OCI-LY7 (cell line): Measurements from ENCODE around the gene LRIG1. TPM values are rescaled to one million over a fixed set of nuclear protein-coding genes. Genes with fewer than 3 reads are reported as not detected.
A peak's percentile ranks its signal among the peaks of the same experiment; 100 is the strongest.

Experiments used
- BruUV-seq: library from RNA; stranded (reverse); fragments of 400-500 nt; replicated peaks from 2 replicates; lab custom pipeline; 2021; lab: Mats Ljungman, UMichigan
- CTCF ChIA-PET: fragments of 300-600 bp; sonication (Branson Sonifier 250); formaldehyde crosslinking; loops from one replicate; lab custom pipeline; 2022; ENCODE audit warnings: antibody characterized with exemption; ENCODE audit not compliant: unreplicated experiment; lab: Charles Lee
- POLR2A ChIA-PET: fragments of 300-600 bp; sonication (Branson Sonifier 250); formaldehyde crosslinking; loops from one replicate; lab custom pipeline; 2022; ENCODE audit warnings: antibody characterized with exemption; lab: Charles Lee
- DNase-seq: peaks from one replicate; pipeline ENCODE4 v3.0.0-alpha.2; 2015; ENCODE audit warnings: low spot score
- H2AFZ ChIP-seq: fragments of 200-600 bp; sonication (generic), shearing (Covaris generic); 2 replicates; pipeline ENCODE4 v1.6.1; 2014; ENCODE audit warnings: mild to moderate bottlenecking, antibody characterized with exemption, low read length, moderate library complexity
- H3K27ac ChIP-seq: fragments of 200-600 bp; sonication (generic); 2 replicates; pipeline ENCODE4 v1.5.1; 2014; ENCODE audit warnings: mixed run types, low read depth, mild to moderate bottlenecking, moderate library complexity, low read length, inconsistent platforms; ENCODE audit not compliant: poor library complexity, severe bottlenecking
- H3K36me3 ChIP-seq: fragments of 200-600 bp; sonication (generic); 2 replicates; pipeline ENCODE4 v1.6.1; 2014; ENCODE audit warnings: mild to moderate bottlenecking, antibody characterized with exemption, low read length, moderate library complexity, mixed read lengths; ENCODE audit not compliant: insufficient read depth
- H3K4me1 ChIP-seq: fragments of 200-600 bp; sonication (generic); 2 replicates; pipeline ENCODE4 v1.5.1; 2014; ENCODE audit warnings: mild to moderate bottlenecking, low read length; ENCODE audit not compliant: insufficient read depth, poor library complexity, severe bottlenecking
- H3K4me2 ChIP-seq: fragments of 200-600 bp; sonication (generic); 2 replicates; pipeline ENCODE4 v1.6.1; 2014; ENCODE audit warnings: mild to moderate bottlenecking, low read length
- H3K4me3 ChIP-seq: fragments of 200-600 bp; sonication (generic); 2 replicates; pipeline ENCODE4 v1.5.1; 2014; ENCODE audit warnings: mild to moderate bottlenecking, low read depth, low read length; ENCODE audit not compliant: poor library complexity, severe bottlenecking
- H3K79me2 ChIP-seq: fragments of 200-600 bp; sonication (generic); 2 replicates; pipeline ENCODE4 v1.6.1; 2016; ENCODE audit warnings: low read depth, mild to moderate bottlenecking, low read length, moderate library complexity, mixed read lengths; ENCODE audit not compliant: insufficient read depth
- H3K9me2 ChIP-seq: fragments of 200-600 bp; sonication (generic); 2 replicates; pipeline ENCODE4 v1.6.1; 2016; ENCODE audit warnings: mild to moderate bottlenecking, low read length, mixed read lengths; ENCODE audit not compliant: insufficient read depth
- H3K9me3 ChIP-seq: fragments of 200-600 bp; sonication (generic); 2 replicates; pipeline ENCODE4 v1.6.1; 2014; ENCODE audit warnings: mild to moderate bottlenecking, mixed run types, low read length, mixed read lengths
- H4K20me1 ChIP-seq: fragments of 200-600 bp; sonication (generic); 2 replicates; pipeline ENCODE4 v1.6.1; 2014; ENCODE audit warnings: mild to moderate bottlenecking, antibody characterized with exemption, low read length, moderate library complexity, mixed read lengths; ENCODE audit not compliant: insufficient read depth
- CTCF ChIP-seq: fragments of 200-600 bp; sonication (generic); conservative IDR thresholded peaks from 2 replicates; pipeline ENCODE4 v1.5.1; 2014; ENCODE audit warnings: mild to moderate bottlenecking, antibody characterized with exemption, low read length, moderate library complexity, mixed read lengths
- EZH2phosphoT487 ChIP-seq: fragments of 200-600 bp; sonication (generic); IDR thresholded peaks from 2 replicates; pipeline ENCODE4 v1.6.1; 2018; ENCODE audit warnings: low read depth, borderline replicate concordance, mild to moderate bottlenecking, mixed run types, antibody characterized with exemption, low read length, moderate library complexity, mixed read lengths
- intact Hi-C: fragments of 100-400 bp; cut with micrococcal nuclease; formaldehyde crosslinking; loops from one replicate; pipeline ENCODE4 v1.10.0; 2022; ENCODE audit not compliant: unreplicated experiment
- total RNA-seq, 2 experiments: library from RNA; depleted of rRNA in 1 of 2; stranded (reverse); fragments of >200 nt in 1 of 2; shearing (Covaris generic) in 1 of 2; gene quantifications; 2 replicates each; pipeline ENCODE4 v1.2.3, GENCODE V29; 2014 to 2022

LRIG1 gene
- total RNA-seq, 2 experiments from 2014 or later = 84.2 to 115 TPM

GRCh38 chr3:66537735-66538134 is 36.9 kb upstream of the LRIG1 start:
- Histone ChIP-seq H4K20me1 (no peaks in the 10 kb centered on the region), H3K9me3 (peaks cover 6% of the 10 kb centered on the region; the same call in 1 of the 2 replicates), H2AFZ (peak overlapping the region; percentile 36; the same call in 1 of the 2 replicates), H3K4me2 (no peak overlapping the region), H3K79me2 (no peaks in the 10 kb centered on the region), H3K4me1 (peaks cover 34% of the 10 kb centered on the region), H3K36me3 (peaks cover 4% of the 10 kb centered on the region; the same call in 1 of the 2 replicates), H3K27ac (no peak overlapping the region), H3K4me3 (no peak overlapping the region), H3K9me2 (no peaks in the 10 kb centered on the region)
- intact Hi-C loops = no loop called here
- no TSS peak for BruUV-seq
- CTCF ChIA-PET = no interaction called here
- TF ChIP-seq CTCF = no peak
- DNase-seq = no peak
- POLR2A ChIA-PET = interaction anchor here (0.9 kb wide), 1 partner anchor 59 kb away, joined by 3 read pairs; no protein-coding TSS in a partner anchor

- no peak for DNase-seq
- Histone ChIP-seq H3K27ac (no peak overlapping the region), H2AFZ (no peak overlapping the region), H3K4me1 (peaks cover 36% of the 10 kb centered on the region), H3K4me2 (no peak overlapping the region), H3K9me2 (no peaks in the 10 kb centered on the region), H3K4me3 (no peak overlapping the region), H3K36me3 (peaks cover 5% of the 10 kb centered on the region; the same call in 1 of the 2 replicates), H4K20me1 (no peaks in the 10 kb centered on the region), H3K9me3 (peaks cover 10% of the 10 kb centered on the region; the same call in 1 of the 2 replicates), H3K79me2 (no peaks in the 10 kb centered on the region)
- no TSS peak for BruUV-seq
- ChIA-PET CTCF (no interaction called here), POLR2A (interaction anchor here (0.8 kb wide), 1 partner anchor 69 kb away, joined by 3 read pairs; no protein-coding TSS in a partner anchor)
- intact Hi-C loops = no loop called here
- TF ChIP-seq CTCF (no peak), EZH2phosphoT487 (no peak)
These were observed 36.0 kb upstream of the LRIG1 start for GRCh38 chr3:66536791-66537190.

- ChIA-PET POLR2A (interaction anchor here (0.6 to 1.3 kb wide), 5 partner anchors 9 to 48 kb away, joined by 3 to 4 read pairs (median 3); no protein-coding TSS in a partner anchor), CTCF (no interaction called here)
- BruUV-seq = no TSS peak
- Histone ChIP-seq H3K9me3 (peaks cover 10% of the 10 kb centered on the region; the same call in 1 of the 2 replicates), H2AFZ (no peak overlapping the region), H3K9me2 (no peaks in the 10 kb centered on the region), H4K20me1 (no peaks in the 10 kb centered on the region), H3K79me2 (no peaks in the 10 kb centered on the region), H3K4me3 (no peak overlapping the region), H3K36me3 (peaks cover 5% of the 10 kb centered on the region; the same call in 1 of the 2 replicates), H3K4me1 (peaks cover 53% of the 10 kb centered on the region), H3K27ac (no peak overlapping the region), H3K4me2 (peak overlapping the region; percentile 53)
- no peak for DNase-seq
- no peak for TF ChIP-seq CTCF
- no peak for TF ChIP-seq EZH2phosphoT487
- intact Hi-C loops = no loop called here
These were observed 33.6 kb upstream of the LRIG1 start for GRCh38 chr3:66534304-66534845.
